ENCODE measurements around the gene RBMS3. TPM values are rescaled to one million over a fixed set of nuclear protein-coding genes. Genes with fewer than 3 reads are reported as not detected.

RBMS3 gene
- total RNA-seq, 3 donors from 2014 or later, result 48.4 to 117 (median 103) TPM

- H3K36me3 ChIP-seq, result no peaks in the 10 kb centered on the region
- DNase-seq (ENCODE audit: low spot score in 2 of 2), result no peak
- H3K9me3 ChIP-seq, result no peaks in the 10 kb centered on the region
- intact Hi-C loops (cut with DNase I; ENCODE audit: low total_unique reads), result no loop called here
- no peaks in the 10 kb centered on the region for H3K4me1 ChIP-seq
- H3K27ac ChIP-seq, result no peak overlapping the region
- TF ChIP-seq POLR2AphosphoS5 (IDR thresholded peaks at IDR 0.05) (no peak), POLR2A (IDR thresholded peaks at IDR 0.05) (no peak)
- TF ChIP-seq, protein P1, sequence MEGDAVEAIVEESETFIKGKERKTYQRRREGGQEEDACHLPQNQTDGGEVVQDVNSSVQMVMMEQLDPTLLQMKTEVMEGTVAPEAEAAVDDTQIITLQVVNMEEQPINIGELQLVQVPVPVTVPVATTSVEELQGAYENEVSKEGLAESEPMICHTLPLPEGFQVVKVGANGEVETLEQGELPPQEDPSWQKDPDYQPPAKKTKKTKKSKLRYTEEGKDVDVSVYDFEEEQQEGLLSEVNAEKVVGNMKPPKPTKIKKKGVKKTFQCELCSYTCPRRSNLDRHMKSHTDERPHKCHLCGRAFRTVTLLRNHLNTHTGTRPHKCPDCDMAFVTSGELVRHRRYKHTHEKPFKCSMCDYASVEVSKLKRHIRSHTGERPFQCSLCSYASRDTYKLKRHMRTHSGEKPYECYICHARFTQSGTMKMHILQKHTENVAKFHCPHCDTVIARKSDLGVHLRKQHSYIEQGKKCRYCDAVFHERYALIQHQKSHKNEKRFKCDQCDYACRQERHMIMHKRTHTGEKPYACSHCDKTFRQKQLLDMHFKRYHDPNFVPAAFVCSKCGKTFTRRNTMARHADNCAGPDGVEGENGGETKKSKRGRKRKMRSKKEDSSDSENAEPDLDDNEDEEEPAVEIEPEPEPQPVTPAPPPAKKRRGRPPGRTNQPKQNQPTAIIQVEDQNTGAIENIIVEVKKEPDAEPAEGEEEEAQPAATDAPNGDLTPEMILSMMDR (IDR thresholded peaks at IDR 0.05), result no peak
- no peaks in the 10 kb centered on the region for H3K27me3 ChIP-seq
- no peak overlapping the region for H3K4me3 ChIP-seq
Measured at GRCh38 chr3:30059240-30059639, 778.4 kb downstream of the RBMS3 start.
